Liver (tissue), 9 donors: Measurements from ENCODE around the gene RHO. TPM values are rescaled to one million over a fixed set of nuclear protein-coding genes. Genes with fewer than 3 reads are reported as not detected.

Experiments
- DNase-seq: peaks from one replicate; pipeline ENCODE4 v3.0.0-alpha.2; 2017; ENCODE audit warnings: low spot score
- H3K27ac ChIP-seq, 2 donors: one replicate each; pipeline ENCODE4 v1.7.0; 2013; ENCODE audit warnings: inconsistent platforms in 2 of 2, low read length in 2 of 2, control low read depth in 1 of 2, low read depth in 1 of 2, mild to moderate bottlenecking in 1 of 2
- H3K27me3 ChIP-seq, 4 donors: one replicate each; pipeline versions ENCODE4 v1.6.1 to v1.7.0; 2013; ENCODE audit warnings: low read length in 3 of 4, inconsistent platforms in 1 of 4, mild to moderate bottlenecking in 1 of 4, moderate library complexity in 1 of 4; ENCODE audit not compliant: control insufficient read depth in 4 of 4, insufficient read depth in 4 of 4
- H3K36me3 ChIP-seq, 4 donors: one replicate each; pipeline versions ENCODE4 v1.6.1 to v1.7.0; 2013; ENCODE audit warnings: low read length in 3 of 4, mild to moderate bottlenecking in 3 of 4, low read depth in 1 of 4, moderate library complexity in 1 of 4; ENCODE audit not compliant: control insufficient read depth in 4 of 4, insufficient read depth in 3 of 4
- H3K4me1 ChIP-seq, 4 donors: one replicate each; pipeline versions ENCODE4 v1.6.1 to v1.7.0; 2013; ENCODE audit warnings: low read length in 3 of 4, mild to moderate bottlenecking in 3 of 4, moderate library complexity in 1 of 4; ENCODE audit not compliant: control insufficient read depth in 4 of 4, insufficient read depth in 4 of 4
- H3K4me3 ChIP-seq, 3 donors: one replicate each; pipeline versions ENCODE4 v1.6.1 to v1.7.0; 2013; ENCODE audit warnings: low read length in 3 of 3, control low read depth in 1 of 3, low read depth in 1 of 3, mild to moderate bottlenecking in 1 of 3
- H3K9ac ChIP-seq, 2 donors: one replicate each; pipeline ENCODE4 v1.7.0; 2013; ENCODE audit warnings: low read length in 2 of 2, mild to moderate bottlenecking in 2 of 2, moderate library complexity in 2 of 2, control low read depth in 1 of 2, low read depth in 1 of 2
- H3K9me3 ChIP-seq, 4 donors: one replicate each; pipeline versions ENCODE4 v1.6.1 to v1.7.0; 2013; ENCODE audit warnings: low read length in 3 of 4; ENCODE audit not compliant: control insufficient read depth in 4 of 4
- ATF3 ChIP-seq: IDR thresholded peaks from 2 replicates; pipeline ENCODE4 v1.6.1; 2016; ENCODE audit warnings: antibody characterized with exemption
- EGR1 ChIP-seq, 2 donors: IDR thresholded peaks; 2 replicates each; pipeline ENCODE4 v1.6.1; 2016 to 2018; ENCODE audit warnings: antibody characterized with exemption in 2 of 2, low read depth in 2 of 2
- FOXA1 ChIP-seq: IDR thresholded peaks from 2 replicates; pipeline ENCODE4 v1.6.1; 2016; ENCODE audit warnings: antibody characterized with exemption
- FOXA2 ChIP-seq: IDR thresholded peaks from 2 replicates; pipeline ENCODE4 v1.6.1; 2016; ENCODE audit warnings: antibody characterized with exemption
- GABPA ChIP-seq, 2 donors: IDR thresholded peaks in 1 of 2; conservative IDR thresholded peaks in 1 of 2; 2 replicates each; pipeline ENCODE4 v1.6.1; 2016; ENCODE audit warnings: antibody characterized with exemption in 2 of 2, mild to moderate bottlenecking in 1 of 2, moderate library complexity in 1 of 2
- HNF4A ChIP-seq, 2 donors: conservative IDR thresholded peaks; 2 replicates each; pipeline ENCODE4 v1.6.1; 2016; ENCODE audit warnings: antibody characterized with exemption in 2 of 2, mild to moderate bottlenecking in 2 of 2
- HNF4G ChIP-seq: IDR thresholded peaks from 2 replicates; pipeline ENCODE4 v1.6.1; 2016; ENCODE audit warnings: antibody characterized with exemption
- JUND ChIP-seq, 2 donors: IDR thresholded peaks; 2 replicates each; pipeline ENCODE4 v1.6.1; 2016; ENCODE audit warnings: antibody characterized with exemption in 2 of 2
- MAX ChIP-seq: IDR thresholded peaks from 2 replicates; pipeline ENCODE4 v1.6.1; 2016; ENCODE audit warnings: antibody characterized with exemption
- NR2F2 ChIP-seq: IDR thresholded peaks from 2 replicates; pipeline ENCODE4 v1.6.1; 2016; ENCODE audit warnings: antibody characterized with exemption
- REST ChIP-seq: IDR thresholded peaks from 2 replicates; pipeline ENCODE4 v1.6.1; 2016; ENCODE audit warnings: antibody characterized with exemption, mild to moderate bottlenecking
- SP1 ChIP-seq: IDR thresholded peaks from 2 replicates; pipeline ENCODE4 v1.6.1; 2018; ENCODE audit warnings: antibody characterized with exemption, mild to moderate bottlenecking
- TAF1 ChIP-seq: conservative IDR thresholded peaks from 2 replicates; pipeline ENCODE4 v1.6.1; 2016; ENCODE audit warnings: antibody characterized with exemption, mild to moderate bottlenecking
- YY1 ChIP-seq: IDR thresholded peaks from 2 replicates; pipeline ENCODE4 v1.6.1; 2016; ENCODE audit warnings: antibody characterized with exemption, mild to moderate bottlenecking
- WGBS: extraction: QIAGEN DNeasy Blood & Tissue Kit; methylation state at CpG from one replicate; pipeline ENCODE4 v1.1.7; 2013; 5-methylcytosine and 5-hydroxymethylcytosine counted together
- polyA plus RNA-seq, 2 donors: library from polyadenylated mRNA; stranded (reverse) in 1 of 2; unstranded in 1 of 2; fragments of 200-250 nt in 1 of 2; fragments of >200 nt in 1 of 2; fragmentation: Nextera tagmentation in 1 of 2; extraction: Ambion mirVana in 1 of 2; gene quantifications; one replicate each; pipeline versions ENCODE4 v1.2.1 to v1.2.3, GENCODE V29; 2013 to 2015
- total RNA-seq, 2 donors: library from RNA; depleted of rRNA; stranded (reverse); fragments of >200 nt; gene quantifications; one replicate each; pipeline ENCODE4 v1.2.3, GENCODE V29; 2014
- TF ChIP-seq, protein P1 (sequence below): fragments of 150-350 bp; IDR thresholded peaks from 2 replicates; pipeline ENCODE4 v1.5.1; 2017; ENCODE audit warnings: improper control_type of control experiment, low read depth, low read length; ENCODE audit not compliant: missing input control
- TF ChIP-seq, protein P2 (sequence below): IDR thresholded peaks from 2 replicates; pipeline ENCODE4 v1.6.1; 2016; ENCODE audit warnings: antibody characterized with exemption
- donor health status: healthy.
- donor health status: healthy.
- donor health status: healthy.
- donor health status: healthy.
- donor health status: healthy.

The RHO gene
- total and polyA plus RNA-seq, 4 donors: not detected

DNA sequence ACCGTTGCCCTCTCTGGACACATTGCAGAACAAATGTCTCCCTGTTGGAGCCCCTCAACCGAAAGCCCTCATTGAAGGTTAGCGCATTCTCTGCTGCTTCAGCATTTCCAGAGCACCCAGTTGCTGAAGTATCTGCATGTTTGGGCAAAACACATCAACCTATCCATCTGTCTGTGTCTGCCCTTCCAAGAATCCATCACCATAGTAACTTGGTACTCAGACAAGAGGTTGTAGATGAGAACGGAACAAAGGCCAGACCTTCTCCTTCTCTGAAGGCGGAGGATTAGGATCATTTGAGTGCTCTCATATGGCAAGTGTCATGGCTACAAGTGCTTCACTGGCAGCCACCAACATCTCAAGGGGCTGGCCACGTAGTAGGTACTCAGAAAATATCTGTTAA is 23.1 kb upstream of the RHO start:
- WGBS: 97% methylated on average over 6 of the region's 6 CpGs
- no peak for DNase-seq
- H3K36me3 ChIP-seq: peaks cover 0 to 23% (median 7%) of the 10 kb centered on the region in 4 donors
- no peak overlapping the region for H3K27ac ChIP-seq
- H3K27me3 ChIP-seq: no peaks in the 10 kb centered on the region
- no peak overlapping the region for H3K9ac ChIP-seq
- no peaks in the 10 kb centered on the region for H3K9me3 ChIP-seq
- H3K4me3 ChIP-seq: no peak overlapping the region
- TF ChIP-seq, protein P1, sequence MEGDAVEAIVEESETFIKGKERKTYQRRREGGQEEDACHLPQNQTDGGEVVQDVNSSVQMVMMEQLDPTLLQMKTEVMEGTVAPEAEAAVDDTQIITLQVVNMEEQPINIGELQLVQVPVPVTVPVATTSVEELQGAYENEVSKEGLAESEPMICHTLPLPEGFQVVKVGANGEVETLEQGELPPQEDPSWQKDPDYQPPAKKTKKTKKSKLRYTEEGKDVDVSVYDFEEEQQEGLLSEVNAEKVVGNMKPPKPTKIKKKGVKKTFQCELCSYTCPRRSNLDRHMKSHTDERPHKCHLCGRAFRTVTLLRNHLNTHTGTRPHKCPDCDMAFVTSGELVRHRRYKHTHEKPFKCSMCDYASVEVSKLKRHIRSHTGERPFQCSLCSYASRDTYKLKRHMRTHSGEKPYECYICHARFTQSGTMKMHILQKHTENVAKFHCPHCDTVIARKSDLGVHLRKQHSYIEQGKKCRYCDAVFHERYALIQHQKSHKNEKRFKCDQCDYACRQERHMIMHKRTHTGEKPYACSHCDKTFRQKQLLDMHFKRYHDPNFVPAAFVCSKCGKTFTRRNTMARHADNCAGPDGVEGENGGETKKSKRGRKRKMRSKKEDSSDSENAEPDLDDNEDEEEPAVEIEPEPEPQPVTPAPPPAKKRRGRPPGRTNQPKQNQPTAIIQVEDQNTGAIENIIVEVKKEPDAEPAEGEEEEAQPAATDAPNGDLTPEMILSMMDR: no peak
- TF ChIP-seq JUND (IDR thresholded peaks at IDR 0.05): no peak
- TF ChIP-seq YY1: no peak
- no peak for TF ChIP-seq SP1
- no peak for TF ChIP-seq REST
- TF ChIP-seq ATF3: no peak
- peaks cover 0 to 4% (median 0%) of the 10 kb centered on the region in 4 donors for H3K4me1 ChIP-seq

GRCh38 chr3:129506231-129506742 is 22.2 kb upstream of the RHO start:
- Histone ChIP-seq H3K9ac (no peak overlapping the region), H3K4me3 (no peak overlapping the region), H3K36me3 (peaks cover 0 to 23% (median 8%) of the 10 kb centered on the region in 4 donors), H3K27ac (no peak overlapping the region), H3K27me3 (no peaks in the 10 kb centered on the region), H3K9me3 (no peaks in the 10 kb centered on the region), H3K4me1 (no peaks in the 10 kb centered on the region)
- 94% methylated on average over 9 of the region's 9 CpGs for WGBS
- TF ChIP-seq MAX: no peak
- no peak for DNase-seq

DNA sequence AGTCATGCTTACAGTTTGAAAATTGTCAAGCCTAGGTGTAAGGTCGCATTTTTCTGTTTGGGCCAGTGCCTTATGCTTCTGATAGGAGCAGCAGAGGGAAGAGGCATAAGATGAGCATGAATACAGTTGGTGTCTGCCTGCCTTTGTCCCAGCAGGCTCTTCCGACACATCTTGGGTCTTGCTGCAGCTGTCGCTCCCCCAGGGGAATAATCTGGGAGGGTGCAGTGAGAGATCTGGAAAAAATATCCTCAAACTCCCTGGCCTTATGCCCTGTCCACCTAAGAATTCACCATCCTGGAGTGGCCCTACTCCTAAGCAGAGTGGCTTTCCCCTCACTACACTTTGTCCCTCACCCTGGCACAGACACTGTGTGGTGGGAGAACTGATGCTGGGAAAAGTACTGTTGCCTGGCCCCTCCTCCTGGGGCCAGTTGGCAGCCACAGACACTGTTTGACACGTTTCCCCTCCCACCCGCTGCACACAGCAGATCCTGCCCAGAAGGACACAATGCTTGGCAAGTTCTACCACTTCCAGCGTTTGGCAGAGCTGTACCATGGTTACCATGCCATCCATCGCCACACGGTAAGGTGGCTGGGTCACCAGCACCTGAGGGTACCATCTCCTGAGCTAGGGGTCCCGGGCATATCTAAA is 21.1 kb upstream of the RHO start:
- Histone ChIP-seq H3K36me3 (peaks cover 0 to 23% (median 12%) of the 10 kb centered on the region in 4 donors), H3K9ac (no peak overlapping the region), H3K9me3 (no peaks in the 10 kb centered on the region), H3K4me3 (no peak overlapping the region), H3K27ac (no peak overlapping the region), H3K27me3 (no peaks in the 10 kb centered on the region), H3K4me1 (no peaks in the 10 kb centered on the region)
- DNase-seq: no peak
- 89% methylated on average over 9 of the region's 9 CpGs for WGBS
- TF ChIP-seq ATF3 (no peak), TAF1 (no peak), HNF4G (no peak), FOXA1 (no peak), HNF4A (conservative IDR thresholded peaks at IDR 0.05) (no peak), YY1 (no peak), NR2F2 (no peak), FOXA2 (no peak), JUND (IDR thresholded peaks at IDR 0.05) (no peak), MAX (no peak), EGR1 (IDR thresholded peaks at IDR 0.05; ENCODE audit: low read depth in 2 of 2) (no peak), GABPA (IDR thresholded peaks at IDR 0.05 in 1 of 2, conservative IDR thresholded peaks at IDR 0.05 in 1 of 2) (no peak)
- TF ChIP-seq, protein P1: no peak
- TF ChIP-seq, protein P2, sequence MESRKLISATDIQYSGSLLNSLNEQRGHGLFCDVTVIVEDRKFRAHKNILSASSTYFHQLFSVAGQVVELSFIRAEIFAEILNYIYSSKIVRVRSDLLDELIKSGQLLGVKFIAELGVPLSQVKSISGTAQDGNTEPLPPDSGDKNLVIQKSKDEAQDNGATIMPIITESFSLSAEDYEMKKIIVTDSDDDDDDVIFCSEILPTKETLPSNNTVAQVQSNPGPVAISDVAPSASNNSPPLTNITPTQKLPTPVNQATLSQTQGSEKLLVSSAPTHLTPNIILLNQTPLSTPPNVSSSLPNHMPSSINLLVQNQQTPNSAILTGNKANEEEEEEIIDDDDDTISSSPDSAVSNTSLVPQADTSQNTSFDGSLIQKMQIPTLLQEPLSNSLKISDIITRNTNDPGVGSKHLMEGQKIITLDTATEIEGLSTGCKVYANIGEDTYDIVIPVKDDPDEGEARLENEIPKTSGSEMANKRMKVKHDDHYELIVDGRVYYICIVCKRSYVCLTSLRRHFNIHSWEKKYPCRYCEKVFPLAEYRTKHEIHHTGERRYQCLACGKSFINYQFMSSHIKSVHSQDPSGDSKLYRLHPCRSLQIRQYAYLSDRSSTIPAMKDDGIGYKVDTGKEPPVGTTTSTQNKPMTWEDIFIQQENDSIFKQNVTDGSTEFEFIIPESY: no peak
